H1 (cell line): ENCODE results near the gene ONECUT3. TPM values are rescaled to one million over a fixed set of nuclear protein-coding genes. Genes with fewer than 3 reads are reported as not detected.

Experiments
- CHD7 ChIP-seq: fragments of 300-600 bp; sonication (generic); IDR thresholded peaks from 2 replicates; pipeline ENCODE4 v1.7.1; 2012; ENCODE audit warnings: low read length, moderate library complexity, mild to moderate bottlenecking, inconsistent platforms; ENCODE audit not compliant: insufficient replicate concordance
- SP2 ChIP-seq: IDR thresholded peaks from 2 replicates; pipeline ENCODE4 v1.6.1; 2012; ENCODE audit warnings: mild to moderate bottlenecking, low read length, inconsistent platforms
- SRF ChIP-seq: IDR thresholded peaks from 2 replicates; pipeline ENCODE4 v1.6.1; 2011; ENCODE audit warnings: mild to moderate bottlenecking, low read depth, low read length, moderate library complexity
- TAF1 ChIP-seq: IDR thresholded peaks from 2 replicates; pipeline ENCODE4 v1.6.1; 2011; ENCODE audit warnings: mild to moderate bottlenecking, low read depth, low read length
- TBP ChIP-seq: IDR thresholded peaks from 2 replicates; pipeline ENCODE4 v1.6.1; 2011; ENCODE audit warnings: low read depth, low read length, improper control_type of control experiment
- polyA plus RNA-seq, 7 experiments: library from polyadenylated mRNA; depleted of rRNA in 3 of 7; stranded (reverse) in 5 of 7; unstranded in 2 of 7; fragments of >200 nt in 5 of 7; fragments of 200-250 nt in 2 of 7; gene quantifications; 1 replicate in 5 of 7; 2 replicates in 1 of 7; 4 replicates in 1 of 7; pipeline versions ENCODE4 v1.2.1 to v1.2.3, GENCODE V29; 2011 to 2013; ENCODE audit warnings: missing spikeins in 2 of 7, mixed read lengths in 2 of 7
- total RNA-seq: library from RNA; stranded (reverse); fragmentation: NEBNext Ultra II Directional; extraction: Animal tissue kit (Norgen Biotek cat#: 25700); gene quantifications from 2 replicates; pipeline ENCODE4 v1.2.1, GENCODE V29; 2021

Gene ONECUT3
- total and polyA plus RNA-seq, 2 of the 8 experiments (the other 6 are each of a cell fraction or from before 2014, with no cell fraction given), result not detected

GRCh38 chr19:1799695-1800342 lies 46.5 kb downstream of the ONECUT3 start (continued):
- TF ChIP-seq CHD7 (no peak), TAF1 (no peak), TBP (no peak), SRF (no peak), SP2 (no peak)
- TF ChIP-seq, all 59 proteins: peak for 0
